HL-60 (cell line): Measurements from ENCODE around the gene ZFP3.

Experiments
- CTCF ChIP-seq: IDR thresholded peaks from one replicate; pipeline ENCODE4 v1.5.1; 2011; ENCODE audit warnings: low read length, control low read depth, inconsistent platforms; ENCODE audit not compliant: insufficient read depth
- POLR2AphosphoS5 ChIP-seq: IDR thresholded peaks from 2 replicates; pipeline ENCODE4 v1.6.1; 2012; ENCODE audit warnings: low read depth
- SPI1 ChIP-seq: IDR thresholded peaks from 2 replicates; pipeline ENCODE4 v1.6.1; 2012; ENCODE audit warnings: low read depth, mild to moderate bottlenecking, borderline replicate concordance

GRCh38 chr17:5118219-5118618, 40.0 kb downstream of the ZFP3 start:
- no peak for TF ChIP-seq SPI1
- TF ChIP-seq CTCF: no peak
- TF ChIP-seq POLR2AphosphoS5: no peak
